HTR-8/SVneo (cell line): ENCODE results near the gene BLCAP.

Experiments
- DNase-seq: peaks from one replicate; pipeline ENCODE4 v3.0.0; 2011; ENCODE audit warnings: low spot score, mixed read lengths; ENCODE audit not compliant: insufficient read length
- FAIRE-seq: peaks from 2 replicates; lab custom pipeline; 2011; peaks lifted over from hg19 to GRCh38; lab: Jason Lieb, UNC

Gene BLCAP

GRCh38 chr20:37519508-37520418 lies 7.9 kb downstream of the BLCAP start:
- DNase-seq = no peak
- FAIRE-seq = no peak

- DNase-seq = no peak
- no peak for FAIRE-seq
These were observed 8.8 kb downstream of the BLCAP start for GRCh38 chr20:37518606-37519507.

- DNase-seq (no peak), FAIRE-seq (peak; percentile 26)
These were observed 9.6 kb downstream of the BLCAP start for GRCh38 chr20:37518059-37518458.

GRCh38 chr20:37516811-37517750 lies 10.6 kb downstream of the BLCAP start:
- peak; percentile 66 for FAIRE-seq
- no peak for DNase-seq

GRCh38 chr20:37515876-37516275 lies 11.8 kb downstream of the BLCAP start:
- DNase-seq = no peak
- FAIRE-seq = peak; percentile 9

GRCh38 chr20:37513779-37514359 lies 13.8 kb downstream of the BLCAP start:
- FAIRE-seq = no peak
- DNase-seq = no peak

GRCh38 chr20:37511610-37512275 lies 15.9 kb downstream of the BLCAP start:
- no peak for DNase-seq

GRCh38 chr20:37510226-37510625 lies 17.4 kb downstream of the BLCAP start:
- FAIRE-seq (no peak), DNase-seq (no peak)

More at GRCh38 chr20:37511610-37512275, 15.9 kb downstream of the BLCAP start:
- peak; percentile 71 for FAIRE-seq

GRCh38 chr20:37506152-37506725 lies 21.4 kb downstream of the BLCAP start:
- FAIRE-seq = peak; percentile 63
- no peak for DNase-seq

- FAIRE-seq = peak; percentile 70
- DNase-seq = no peak
These were observed 22.2 kb downstream of the BLCAP start for GRCh38 chr20:37505263-37506151.

- DNase-seq = no peak
These were observed 23.1 kb downstream of the BLCAP start for GRCh38 chr20:37504404-37505096.

GRCh38 chr20:37503256-37503927 lies 24.3 kb downstream of the BLCAP start:
- DNase-seq = no peak
- peak; percentile 73 for FAIRE-seq

More at GRCh38 chr20:37504404-37505096, 23.1 kb downstream of the BLCAP start:
- peak; percentile 66 for FAIRE-seq

GRCh38 chr20:37502654-37503053 lies 25.0 kb downstream of the BLCAP start:
- FAIRE-seq (no peak), DNase-seq (no peak)

- FAIRE-seq = no peak
These were observed 25.7 kb downstream of the BLCAP start for GRCh38 chr20:37501940-37502339.

GRCh38 chr20:37500311-37500710 lies 27.4 kb downstream of the BLCAP start:
- FAIRE-seq = peak; percentile 80
- no peak for DNase-seq

More at GRCh38 chr20:37501940-37502339, 25.7 kb downstream of the BLCAP start:
- DNase-seq = no peak

GRCh38 chr20:37498066-37498665 lies 29.5 kb downstream of the BLCAP start:
- peak; percentile 47 for DNase-seq
- peak; percentile 86 for FAIRE-seq
